ENCODE measurements around the gene GALC.

GALC gene

DNA sequence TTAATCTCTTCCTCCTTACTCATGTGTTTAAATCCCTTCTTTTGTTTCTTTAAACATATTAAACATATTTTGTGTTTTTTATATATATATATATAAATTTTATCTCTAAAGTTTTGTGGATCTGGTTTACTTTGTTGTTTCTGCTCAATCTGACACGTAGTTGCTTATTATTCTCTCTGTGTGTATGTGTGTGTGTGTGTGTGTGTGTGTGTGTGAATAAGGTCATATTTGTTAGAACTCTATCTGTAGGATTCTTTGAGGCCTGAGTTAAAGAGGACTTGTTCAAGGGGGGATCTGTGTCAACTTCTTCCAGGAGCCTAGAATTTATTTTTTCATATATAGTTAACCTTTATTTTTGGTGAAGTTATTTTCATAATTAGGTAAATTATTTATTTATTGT, 14.6 kb upstream of the GALC start:
- no peak for DNase-seq (ENCODE audit: low read depth in 2 of 3, low spot score in 2 of 3)

DNA sequence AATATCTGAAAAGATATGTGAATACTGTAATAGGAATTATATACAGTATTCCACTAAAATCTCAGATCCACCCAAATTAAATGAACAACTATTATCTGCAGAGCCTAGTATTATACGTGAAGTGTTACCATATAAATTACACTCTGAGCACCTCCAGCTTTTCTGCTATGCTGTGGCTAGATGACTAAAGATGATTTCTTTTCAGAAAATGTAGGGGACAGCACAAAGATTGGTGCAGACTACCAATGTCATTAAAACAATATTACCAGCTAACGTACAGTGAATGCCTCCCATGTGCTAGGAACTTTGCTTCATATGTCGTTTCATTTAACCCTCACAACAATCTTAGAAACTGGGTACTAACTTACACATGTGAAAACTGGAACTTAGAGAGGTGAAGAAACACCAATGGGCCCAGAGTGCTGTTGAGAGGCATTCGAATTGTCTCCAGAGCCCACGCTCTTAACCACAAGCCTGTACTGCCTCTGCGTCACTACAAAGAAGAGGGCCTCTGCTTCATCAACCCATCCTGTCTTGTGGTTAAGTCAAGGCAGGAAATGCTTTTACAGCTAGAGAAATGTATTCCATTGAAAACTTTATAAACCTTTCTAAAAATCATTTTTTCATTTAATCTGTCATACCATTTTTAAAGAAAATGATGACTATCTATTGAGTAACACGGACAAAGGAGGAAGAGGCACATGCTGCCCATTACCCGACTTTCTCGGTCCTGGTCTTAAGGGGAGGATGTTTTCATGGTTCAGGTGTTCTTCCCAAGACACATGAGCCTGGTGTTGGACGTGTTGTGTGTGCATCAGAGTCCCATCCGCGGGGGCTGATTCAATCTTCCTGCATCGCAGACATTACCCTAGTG, 13.2 kb upstream of the GALC start:
- DNase-seq (ENCODE audit: low read depth in 2 of 3, low spot score in 2 of 3), result no peak

DNA sequence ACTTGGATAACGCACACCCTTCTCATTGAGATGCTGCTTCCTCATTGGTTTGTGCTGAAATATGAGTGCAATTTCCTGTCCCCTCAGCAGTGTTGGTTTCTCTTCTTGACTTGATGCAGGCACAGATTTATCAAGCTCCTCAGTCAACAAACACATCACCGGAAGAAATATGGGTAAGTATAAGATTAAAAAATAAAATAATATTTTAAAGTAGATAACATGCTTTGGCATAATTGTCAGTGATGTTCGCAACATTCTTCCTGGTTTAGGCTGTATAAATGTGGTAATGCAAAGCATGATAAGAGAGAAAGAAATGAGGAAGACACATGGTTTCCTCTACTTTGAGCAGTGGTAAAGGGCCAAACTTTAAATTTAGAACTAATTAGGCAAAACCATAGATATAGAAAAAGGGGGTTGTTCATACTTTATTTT, 12.1 kb upstream of the GALC start, which contains the start of gene GPR65:
Gene GPR65 (plus strand): TSS at position 86 of the 432 bp plus-strand sequence. CDS start 5,713 bp downstream, outside the sequence.
- no peak for DNase-seq (ENCODE audit: low read depth in 2 of 3, low spot score in 2 of 3)

DNA sequence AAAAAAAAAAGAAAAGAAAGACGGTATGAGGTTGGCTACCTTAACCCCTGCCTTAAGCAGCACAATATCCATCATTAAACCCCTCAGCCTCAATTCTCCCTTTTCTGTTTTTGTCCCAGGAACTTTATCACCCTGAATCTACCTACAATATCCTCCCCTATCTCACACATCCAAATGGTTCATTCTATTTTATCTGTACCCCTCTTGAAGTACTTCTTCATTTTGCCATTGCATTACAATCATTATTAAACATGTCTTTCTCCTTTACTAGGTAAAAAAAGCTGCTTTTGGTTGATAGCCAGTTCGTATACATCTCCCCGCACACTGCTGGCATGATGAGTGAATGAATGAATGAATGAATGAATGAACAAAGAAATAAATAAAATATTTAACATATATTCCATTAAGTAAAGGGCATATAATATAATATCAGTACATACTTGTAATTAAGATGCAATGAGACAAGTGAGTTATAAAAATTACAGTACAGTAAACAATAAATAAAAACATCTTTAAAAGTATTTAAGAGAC, 11.6 kb upstream of the GALC start:
- DNase-seq (ENCODE audit: low read depth in 2 of 3, low spot score in 2 of 3), result no peak

DNA sequence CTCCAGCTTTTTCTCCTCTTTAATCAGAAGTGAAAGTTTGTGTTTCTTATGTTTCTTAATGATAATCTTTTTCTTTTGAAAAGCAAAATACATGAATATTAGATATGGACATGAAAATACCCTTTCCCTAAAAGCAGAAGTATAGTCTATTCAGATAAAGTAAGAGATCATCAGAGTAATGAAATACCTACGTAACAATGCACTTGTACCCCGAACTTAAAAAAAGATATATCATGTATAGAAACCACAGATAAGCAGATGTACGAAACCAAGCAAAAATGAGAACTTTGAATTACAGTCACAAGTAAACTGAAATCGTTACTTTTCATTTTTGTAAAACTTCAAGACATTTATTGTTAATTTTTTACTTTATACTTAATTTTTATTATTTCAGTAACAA, 10.4 kb upstream of the GALC start:
- DNase-seq (ENCODE audit: low read depth in 2 of 3, low spot score in 2 of 3), result no peak

DNA sequence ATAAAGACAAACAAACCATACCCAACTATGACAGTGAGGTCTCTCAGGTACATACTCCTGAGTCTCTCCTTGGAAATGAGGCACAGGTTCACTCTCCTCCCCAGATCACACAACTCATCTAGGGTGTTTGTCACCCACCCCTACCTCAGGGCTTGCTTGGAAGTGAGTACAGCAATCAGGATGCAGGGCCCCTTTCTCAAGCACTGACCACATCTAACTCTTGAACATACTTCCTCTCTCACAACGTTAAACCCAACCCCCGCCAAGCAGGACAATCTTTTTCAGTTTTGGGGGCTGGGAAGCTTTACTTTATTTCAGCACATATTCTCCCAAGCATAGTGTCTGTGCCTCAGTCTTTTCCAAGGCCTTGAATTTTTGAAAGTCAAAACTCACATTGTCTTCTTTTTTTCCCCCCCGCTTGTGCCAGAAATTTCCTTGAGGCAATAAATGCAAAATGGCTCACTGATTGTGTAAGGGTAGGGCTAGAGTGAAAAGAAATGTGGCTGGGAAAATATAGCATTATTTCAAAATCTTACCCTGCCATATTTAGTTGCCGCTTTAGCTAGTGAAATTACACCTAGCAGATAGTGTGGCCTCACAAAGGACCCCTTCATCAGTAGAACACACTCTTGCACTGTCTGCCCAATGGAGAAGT, 9.6 kb upstream of the GALC start:
- no peak for DNase-seq (ENCODE audit: low read depth in 2 of 3, low spot score in 2 of 3)

DNA sequence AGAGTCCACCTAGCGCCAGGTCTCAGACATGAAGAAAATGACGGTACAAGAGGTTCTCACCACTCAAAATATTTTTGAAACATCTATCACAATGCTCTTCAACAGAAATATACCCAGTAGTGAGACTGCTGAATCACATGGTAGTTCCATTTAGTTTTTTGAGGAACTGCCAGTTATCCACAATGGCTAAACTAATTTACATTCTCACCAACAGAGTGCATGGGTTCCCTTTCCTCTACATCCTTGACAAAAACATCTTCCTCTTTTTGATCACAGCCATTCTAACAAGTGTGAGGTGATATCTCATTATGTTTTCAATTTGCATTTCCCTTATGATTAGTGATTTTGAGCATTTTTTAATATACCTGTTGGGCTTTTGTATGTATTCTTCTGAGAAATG, 6.3 kb upstream of the GALC start:
- DNase-seq (ENCODE audit: low read depth in 2 of 3, low spot score in 2 of 3), result no peak

DNA sequence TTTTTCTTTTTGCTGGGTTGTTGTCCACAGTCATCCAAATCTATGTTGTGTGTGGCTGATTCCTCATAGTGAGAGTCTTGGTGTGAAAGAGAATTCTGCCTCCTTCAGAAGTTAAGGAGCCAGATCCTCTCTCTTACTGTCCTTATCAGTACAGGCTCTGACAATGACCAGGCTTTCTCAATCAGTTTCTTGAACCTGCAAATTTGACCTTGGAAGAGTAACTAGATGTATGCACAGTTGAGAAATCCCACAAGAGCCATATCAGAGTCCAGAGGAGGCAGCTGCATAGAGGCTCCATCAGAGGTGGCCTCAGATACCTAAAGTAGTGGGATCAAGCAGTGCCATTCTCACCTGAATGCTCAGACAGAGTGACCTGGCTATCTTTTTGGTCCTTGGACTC, 5.5 kb upstream of the GALC start:
- no peak for DNase-seq (ENCODE audit: low read depth in 2 of 3, low spot score in 2 of 3)

DNA sequence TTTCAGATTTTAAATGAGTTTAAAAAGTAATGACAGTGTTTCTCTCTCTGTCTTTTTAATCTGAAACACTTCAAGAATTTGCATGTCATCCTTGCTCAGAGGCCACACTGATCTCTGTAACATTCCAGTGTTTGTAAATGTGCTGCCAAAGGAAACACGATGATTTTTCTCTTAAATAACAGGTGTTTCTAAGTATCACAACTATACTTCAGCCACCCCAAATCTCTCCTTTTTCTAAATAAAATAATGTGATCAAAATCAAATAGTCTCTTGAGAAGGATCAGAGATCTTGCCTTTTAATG, 3.3 kb upstream of the GALC start:
- DNase-seq (ENCODE audit: low read depth in 2 of 3, low spot score in 2 of 3), result no peak

DNA sequence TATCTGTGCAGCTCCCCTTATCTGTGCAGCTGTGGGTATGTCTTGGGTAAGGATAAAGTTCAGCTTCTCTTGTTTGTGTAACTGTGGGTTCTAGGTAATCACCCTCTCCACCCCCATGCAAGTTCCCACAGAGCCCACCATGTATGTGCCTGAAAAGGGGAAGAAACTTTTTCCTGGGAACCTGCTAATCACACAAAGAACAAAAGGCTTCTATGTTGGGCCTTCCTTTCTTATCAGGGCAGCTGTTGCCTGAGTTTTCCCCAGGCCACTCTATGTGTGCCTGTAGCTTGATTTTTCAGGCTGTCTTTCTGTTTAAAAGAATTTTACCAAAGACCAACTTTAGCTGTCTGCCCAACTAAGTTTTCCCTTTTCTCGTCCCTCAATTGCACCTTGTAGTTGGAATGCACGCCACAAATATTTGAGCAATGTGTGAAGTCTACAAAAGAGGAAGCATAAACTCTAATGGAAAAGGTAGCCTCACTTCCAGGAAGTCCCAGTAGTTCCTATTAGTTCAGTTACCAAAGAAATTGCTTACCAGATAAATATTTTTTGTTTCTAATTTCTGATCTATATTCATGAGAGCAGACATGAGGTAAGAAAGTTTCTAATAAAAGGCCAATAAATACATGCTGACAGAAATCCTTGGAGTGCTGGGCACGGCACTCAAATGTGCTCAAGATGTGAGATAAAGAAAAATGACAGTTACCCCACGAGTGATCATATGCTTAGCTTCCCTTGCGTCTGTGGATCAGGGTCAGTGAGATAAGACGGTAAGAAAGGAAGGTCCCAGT, 2.7 kb upstream of the GALC start:
- no peak for DNase-seq (ENCODE audit: low read depth in 2 of 3, low spot score in 2 of 3)

DNA sequence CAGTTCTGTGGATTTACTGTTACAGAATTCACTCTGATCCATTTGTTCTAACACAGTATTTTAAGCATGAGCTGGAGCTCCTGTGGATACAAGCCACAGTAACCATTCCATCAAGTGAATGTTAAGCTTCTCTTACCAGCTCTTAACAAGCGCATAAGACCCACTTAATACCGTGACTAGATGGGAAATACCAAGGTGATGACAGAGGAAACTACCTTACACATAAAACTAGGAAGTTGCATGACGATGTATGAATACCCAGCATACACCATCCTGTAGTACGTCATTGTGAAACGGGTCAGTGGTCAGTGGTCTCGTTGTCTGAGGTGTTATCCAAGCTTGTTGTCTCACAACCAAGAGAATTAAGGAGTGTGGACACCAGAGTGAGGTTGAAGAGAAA, 2.0 kb upstream of the GALC start:
- DNase-seq (ENCODE audit: low read depth in 2 of 3, low spot score in 2 of 3), result no peak

DNA sequence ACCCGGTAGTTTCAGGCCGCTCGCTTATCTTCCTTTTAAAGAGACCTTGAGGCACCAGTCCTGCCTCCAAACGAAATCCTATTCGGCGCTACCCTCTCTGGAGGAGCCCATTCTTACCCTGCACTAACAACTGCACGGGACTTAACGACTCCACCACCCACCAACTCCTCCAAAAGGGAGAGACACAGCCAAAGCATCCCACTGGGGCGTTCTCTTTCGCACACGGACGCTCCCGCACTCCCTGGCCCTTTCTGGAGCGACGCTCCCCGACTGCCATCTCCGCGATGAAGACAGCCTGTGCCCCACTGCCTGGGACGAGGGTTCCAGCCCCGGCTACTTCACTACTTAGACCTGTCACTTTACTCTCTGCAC, 650 bp downstream of the GALC start:
- no peak for DNase-seq (ENCODE audit: low read depth in 2 of 3, low spot score in 2 of 3)

DNA sequence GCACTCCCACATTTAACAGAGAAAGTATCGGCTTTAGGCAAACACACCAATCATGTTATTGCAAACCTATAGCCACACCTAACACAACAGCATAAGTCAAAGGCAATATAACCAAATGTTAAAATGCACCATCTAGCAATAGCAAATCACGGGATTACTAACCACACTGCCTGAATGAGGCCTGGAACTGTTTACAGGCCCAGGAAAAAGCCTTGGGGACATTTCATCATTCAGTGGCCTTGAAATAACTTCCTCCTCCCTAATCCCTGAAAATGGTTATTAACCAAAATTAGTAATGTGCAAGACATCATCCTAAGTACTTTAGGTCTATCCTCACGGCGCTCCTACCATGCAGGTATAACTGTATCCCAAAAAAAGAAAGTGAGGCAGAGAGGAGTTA, 2.3 kb downstream of the GALC start:
- DNase-seq (ENCODE audit: low read depth in 2 of 3, low spot score in 2 of 3), result no peak

DNA sequence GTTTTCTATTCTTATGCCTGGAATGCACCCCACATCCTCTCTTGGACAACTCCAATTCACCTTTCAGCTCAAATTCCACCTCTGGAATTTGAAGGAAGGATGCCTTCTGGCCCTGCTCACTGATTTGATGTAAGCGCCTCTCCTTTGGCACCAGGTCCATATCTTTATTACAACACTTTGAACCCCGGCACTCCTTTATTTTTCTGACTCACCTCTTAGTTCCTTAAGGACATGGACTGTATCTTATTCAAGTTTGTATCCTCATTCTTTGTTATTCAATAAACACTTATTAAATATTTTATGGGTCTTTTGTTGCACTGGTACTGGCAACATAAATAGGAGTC, 3.1 kb downstream of the GALC start:
- DNase-seq (ENCODE audit: low read depth in 2 of 3, low spot score in 2 of 3), result no peak

DNA sequence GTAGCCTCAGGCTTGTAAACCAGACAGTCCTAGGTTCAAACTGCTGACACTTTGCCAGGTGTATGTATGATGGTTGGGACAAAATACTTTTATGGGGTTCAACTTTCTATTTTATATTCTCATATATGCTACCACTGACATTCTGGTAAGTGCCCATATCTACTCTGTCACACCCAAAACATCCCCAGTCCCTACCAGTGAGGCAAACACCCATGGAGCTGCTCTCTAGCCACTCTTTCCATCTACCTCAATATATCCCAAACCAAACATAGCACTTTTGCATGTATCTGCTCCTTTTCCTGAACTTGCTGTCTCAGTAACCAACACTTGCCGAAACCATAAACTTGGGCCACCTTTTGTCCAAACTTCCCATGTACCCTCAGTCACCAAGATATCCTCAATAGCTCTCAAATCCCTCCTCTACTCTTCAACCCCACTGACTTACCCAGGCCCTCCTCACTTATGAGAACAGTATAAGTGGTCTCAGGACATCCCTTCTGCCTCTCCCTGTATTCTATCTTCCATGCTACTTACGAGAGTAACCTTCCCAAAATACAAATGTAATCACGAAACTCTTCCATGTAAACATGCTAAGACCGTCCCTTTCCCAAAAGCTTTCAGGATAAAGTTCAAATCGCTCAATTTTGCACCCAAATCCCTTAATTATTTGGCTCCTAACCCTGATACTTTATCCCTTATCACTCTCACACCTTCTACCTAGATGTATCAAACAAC, 3.6 kb downstream of the GALC start:
- no peak for DNase-seq (ENCODE audit: low read depth in 2 of 3, low spot score in 2 of 3)

DNA sequence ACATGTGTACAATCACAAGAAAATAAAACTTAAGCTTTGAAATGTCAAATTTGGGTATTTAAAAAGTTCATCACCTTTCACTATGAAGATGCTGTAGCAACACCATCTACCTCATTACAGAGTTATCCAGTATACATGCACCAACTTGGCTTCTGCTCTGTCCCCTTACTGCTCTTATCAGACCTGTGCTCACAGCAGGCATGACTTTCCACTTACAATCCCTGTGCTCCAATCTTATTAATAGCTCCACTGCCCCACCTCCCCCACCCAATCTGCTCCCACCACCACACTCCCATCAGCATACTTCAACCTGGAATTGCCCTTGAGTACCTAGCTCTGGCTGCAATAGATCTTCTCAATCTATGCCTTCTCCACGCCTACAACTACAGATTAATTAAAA, 13.3 kb downstream of the GALC start:
- no peak for DNase-seq (ENCODE audit: low read depth in 2 of 3, low spot score in 2 of 3)

DNA sequence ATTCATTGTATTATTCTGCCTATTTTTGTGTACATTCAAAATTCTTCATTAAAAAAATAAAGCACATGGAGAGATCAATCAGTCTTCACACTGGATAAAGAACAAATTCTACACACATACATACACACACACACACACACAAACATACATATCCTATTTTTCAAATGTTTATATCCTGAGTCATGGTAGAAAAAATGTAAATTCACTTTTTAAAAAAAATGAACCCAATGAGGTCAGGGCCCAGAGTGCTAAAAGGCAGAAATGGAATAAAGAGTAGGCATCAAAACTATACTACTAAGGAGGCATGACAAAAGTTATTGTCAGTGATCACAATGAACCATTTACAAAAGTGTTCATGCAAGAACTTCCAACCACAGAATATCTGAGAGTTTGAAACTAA, 17.3 kb downstream of the GALC start:
- DNase-seq (ENCODE audit: low read depth in 2 of 3, low spot score in 2 of 3), result no peak

DNA sequence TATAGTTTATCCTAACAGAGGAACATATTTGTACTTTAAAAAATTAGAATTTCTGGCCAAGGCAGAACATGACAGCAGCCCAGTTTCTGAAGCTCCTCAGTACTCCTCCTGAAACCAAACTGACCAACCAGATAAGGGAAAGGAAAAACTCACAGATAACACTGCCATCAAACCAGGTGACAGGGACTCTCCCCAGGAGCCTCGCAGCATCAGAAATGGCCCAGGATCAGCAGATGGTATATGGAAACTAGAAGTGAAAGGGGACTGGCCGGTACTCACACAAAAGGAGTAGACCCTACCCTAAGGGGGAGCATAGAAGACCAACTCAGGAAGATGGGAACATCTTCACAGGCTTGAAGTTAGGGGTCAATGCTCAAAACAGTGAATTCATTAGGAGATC, 22.0 kb downstream of the GALC start:
- no peak for DNase-seq (ENCODE audit: low read depth in 2 of 3, low spot score in 2 of 3)

DNA sequence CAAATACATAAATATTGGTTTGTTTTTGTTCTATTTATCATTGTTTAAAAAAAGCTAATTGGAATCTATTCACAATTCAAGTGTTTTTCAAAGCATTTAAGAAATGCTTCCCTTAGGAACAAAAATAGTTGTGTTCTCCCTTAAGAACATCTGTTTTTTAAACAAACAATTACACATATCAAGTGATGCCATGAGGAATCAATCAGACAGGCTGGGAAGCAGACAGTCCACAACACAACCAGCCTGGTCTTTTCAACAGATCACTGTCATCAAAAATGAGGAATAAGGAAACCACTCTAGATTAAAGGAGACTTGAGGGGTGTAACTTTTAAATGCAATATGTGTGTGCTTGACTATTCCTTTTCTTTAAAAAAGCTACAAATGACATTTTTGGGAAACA, 25.5 kb downstream of the GALC start:
- DNase-seq (ENCODE audit: low read depth in 2 of 3, low spot score in 2 of 3), result no peak

DNA sequence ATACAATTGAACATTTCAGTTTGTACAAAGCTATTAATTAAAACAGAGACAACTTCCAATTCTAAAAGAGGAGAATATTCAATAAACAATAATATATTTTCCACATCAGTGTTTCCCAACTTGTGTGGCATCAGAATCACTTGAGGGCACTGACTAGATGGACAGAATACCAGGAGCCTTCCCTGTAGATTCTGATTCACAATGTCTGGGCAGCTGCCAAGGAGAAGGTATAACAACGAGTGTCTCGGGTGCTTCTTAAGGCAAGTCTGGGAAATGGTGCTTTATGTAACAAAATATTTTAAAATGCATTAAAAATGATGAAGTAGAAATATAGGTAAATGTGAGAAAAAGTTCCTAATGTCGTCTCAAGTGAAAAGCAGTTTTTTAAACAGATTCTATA, 26.2 kb downstream of the GALC start:
- DNase-seq (ENCODE audit: low read depth in 2 of 3, low spot score in 2 of 3), result no peak

DNA sequence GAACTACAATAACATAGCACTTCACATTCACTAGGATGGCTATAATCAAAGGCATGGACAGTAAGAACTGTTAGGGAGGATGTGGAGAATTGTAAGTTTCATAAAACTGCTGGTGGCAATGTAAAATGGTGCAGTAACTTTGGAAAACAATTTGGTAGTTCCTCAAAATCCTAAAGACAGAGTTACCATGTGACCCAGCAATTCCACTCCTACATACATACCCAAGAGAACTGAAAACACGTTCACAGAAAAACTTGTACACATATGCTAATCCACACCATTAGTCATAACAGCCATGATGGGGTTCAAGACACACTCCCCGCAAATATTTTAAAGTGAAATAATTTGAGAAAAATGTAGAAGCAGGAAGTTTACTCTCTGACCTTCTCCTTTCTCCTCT, 31.7 kb downstream of the GALC start:
- no peak for DNase-seq (ENCODE audit: low read depth in 2 of 3, low spot score in 2 of 3)
